OCI-LY7 (cell line): ENCODE results near the gene SAPCD1.

Experiments
- EZH2phosphoT487 ChIP-seq: fragments of 200-600 bp; sonication (generic); IDR thresholded peaks from 2 replicates; pipeline ENCODE4 v1.6.1; 2018; ENCODE audit warnings: low read depth, borderline replicate concordance, mild to moderate bottlenecking, mixed run types, antibody characterized with exemption, low read length, moderate library complexity, mixed read lengths
- TF ChIP-seq, protein P1 (sequence below): fragments of 200-600 bp; sonication (generic); conservative IDR thresholded peaks from 2 replicates; pipeline ENCODE4 v1.5.1; 2014; ENCODE audit warnings: mild to moderate bottlenecking, antibody characterized with exemption, low read length, moderate library complexity, mixed read lengths

GRCh38 chr6:31765559-31765909, 3.1 kb downstream of the SAPCD1 start:
- TF ChIP-seq, protein P1, sequence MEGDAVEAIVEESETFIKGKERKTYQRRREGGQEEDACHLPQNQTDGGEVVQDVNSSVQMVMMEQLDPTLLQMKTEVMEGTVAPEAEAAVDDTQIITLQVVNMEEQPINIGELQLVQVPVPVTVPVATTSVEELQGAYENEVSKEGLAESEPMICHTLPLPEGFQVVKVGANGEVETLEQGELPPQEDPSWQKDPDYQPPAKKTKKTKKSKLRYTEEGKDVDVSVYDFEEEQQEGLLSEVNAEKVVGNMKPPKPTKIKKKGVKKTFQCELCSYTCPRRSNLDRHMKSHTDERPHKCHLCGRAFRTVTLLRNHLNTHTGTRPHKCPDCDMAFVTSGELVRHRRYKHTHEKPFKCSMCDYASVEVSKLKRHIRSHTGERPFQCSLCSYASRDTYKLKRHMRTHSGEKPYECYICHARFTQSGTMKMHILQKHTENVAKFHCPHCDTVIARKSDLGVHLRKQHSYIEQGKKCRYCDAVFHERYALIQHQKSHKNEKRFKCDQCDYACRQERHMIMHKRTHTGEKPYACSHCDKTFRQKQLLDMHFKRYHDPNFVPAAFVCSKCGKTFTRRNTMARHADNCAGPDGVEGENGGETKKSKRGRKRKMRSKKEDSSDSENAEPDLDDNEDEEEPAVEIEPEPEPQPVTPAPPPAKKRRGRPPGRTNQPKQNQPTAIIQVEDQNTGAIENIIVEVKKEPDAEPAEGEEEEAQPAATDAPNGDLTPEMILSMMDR: no peak
- no peak for TF ChIP-seq EZH2phosphoT487
